GM18873 (cell line): Measurements from ENCODE around the gene KLRC1.
"Not testable (repeated sequence)": the region's sequence is repeated elsewhere in the genome, so short reads cannot be mapped to it uniquely, and the experiment has no call there.

Experiments used
- ATAC-seq: cut with Tn5 transposase; IDR thresholded peaks from one replicate; pipeline ENCODE4 v1.9.1; 2021; ENCODE audit warnings: mild to moderate bottlenecking, moderate library complexity, moderate number of reproducible peaks; ENCODE audit not compliant: unreplicated experiment, low FRiP score

The KLRC1 gene

DNA sequence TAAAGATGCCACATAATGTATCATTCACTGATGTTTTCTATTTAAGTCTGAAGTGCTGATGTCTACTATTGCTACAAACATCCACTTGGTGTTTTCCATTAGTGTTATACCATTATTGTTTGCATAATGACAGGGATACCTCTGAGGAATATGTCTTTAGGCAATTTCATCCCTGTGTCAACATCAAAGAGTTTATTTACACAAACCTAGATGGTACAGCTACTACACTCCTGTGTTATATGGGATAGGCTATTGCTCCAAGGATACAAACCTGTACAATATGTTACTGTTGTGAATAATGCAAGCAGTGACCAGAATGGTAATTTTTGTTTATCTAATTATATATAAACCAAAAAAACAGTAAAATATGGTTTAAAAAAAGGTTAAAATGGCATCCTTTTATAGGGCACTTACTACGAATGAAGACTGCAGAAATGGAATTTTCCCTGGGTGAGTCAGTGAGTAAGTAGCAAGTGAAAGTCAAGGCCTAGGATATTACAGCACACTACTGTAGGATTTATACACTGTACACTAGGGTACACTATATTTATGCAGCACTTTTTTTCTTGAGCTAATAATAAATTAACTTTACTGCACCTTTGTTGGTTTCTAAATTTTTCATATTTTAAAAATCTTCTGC is 28.8 kb downstream of the KLRC1 start:
- ATAC-seq = not testable (repeated sequence)

DNA sequence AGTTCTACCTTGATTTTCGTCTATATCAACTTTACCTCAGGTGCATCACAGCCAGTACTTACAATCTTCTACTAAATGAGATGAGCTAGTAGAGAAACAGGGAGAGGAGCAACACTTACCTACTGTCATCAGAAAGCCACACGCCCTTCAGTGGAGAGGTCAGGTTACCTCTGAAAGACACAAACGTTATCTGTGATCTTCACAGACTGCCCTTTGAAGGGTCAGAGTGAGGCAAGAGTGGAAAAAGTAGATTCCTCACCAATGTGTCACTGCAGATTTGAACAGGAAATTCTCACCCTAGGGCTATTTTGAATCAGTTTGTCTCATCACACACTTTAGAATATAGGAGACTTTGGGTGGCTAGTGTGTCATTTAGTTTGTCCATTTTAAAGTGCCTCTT is 31.0 kb downstream of the KLRC1 start:
- not testable (repeated sequence) for ATAC-seq

DNA sequence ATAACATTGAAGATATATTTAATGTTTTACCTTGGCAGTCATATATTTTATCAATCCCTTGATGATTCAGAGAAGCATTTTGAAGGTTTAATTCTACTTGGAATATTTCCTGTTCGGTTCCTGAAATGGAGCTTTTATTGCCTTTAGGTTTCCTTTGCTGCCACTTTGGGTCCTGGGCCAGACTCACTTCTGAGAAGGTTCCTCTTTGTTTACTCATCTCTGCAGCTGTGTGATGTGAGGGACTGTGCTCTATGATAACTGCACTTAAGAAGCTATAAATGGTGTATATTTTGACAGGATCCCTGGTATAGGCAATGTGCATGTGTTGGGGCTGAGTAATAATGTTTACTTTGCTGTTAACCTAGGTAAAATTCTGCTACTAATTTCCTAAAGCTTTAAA is 32.8 kb downstream of the KLRC1 start, which contains the start of gene KLRC3:
Gene KLRC3 (minus strand): TSS at position 262 of the 400 bp plus-strand sequence. CDS start 45 bp downstream, at position 217.
- ATAC-seq = not testable (repeated sequence)

DNA sequence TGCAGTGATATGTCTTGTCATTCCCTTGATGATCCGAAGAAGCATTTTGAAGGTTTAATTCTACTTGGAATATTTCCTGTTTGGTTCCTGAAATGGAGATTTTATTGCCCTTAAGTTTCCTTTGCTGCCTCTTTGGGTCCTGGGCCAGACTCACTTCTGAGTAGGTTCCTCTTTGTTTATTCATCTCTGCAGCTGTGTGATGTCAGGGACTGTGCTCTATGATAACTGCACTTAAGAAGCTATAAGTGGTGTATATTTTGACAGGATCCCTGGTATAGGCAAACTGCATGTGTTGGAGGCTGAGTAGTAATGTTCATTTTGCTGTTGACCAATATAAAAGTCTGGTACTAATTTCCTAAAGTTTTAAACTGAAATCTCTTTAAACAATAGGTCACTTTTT is 43.8 kb downstream of the KLRC1 start, which contains the start of gene KLRC4:
Gene KLRC4 (minus strand): TSS at position 366 of the 400 bp plus-strand sequence. CDS start 182 bp downstream, at position 184.
- ATAC-seq = no peak

DNA sequence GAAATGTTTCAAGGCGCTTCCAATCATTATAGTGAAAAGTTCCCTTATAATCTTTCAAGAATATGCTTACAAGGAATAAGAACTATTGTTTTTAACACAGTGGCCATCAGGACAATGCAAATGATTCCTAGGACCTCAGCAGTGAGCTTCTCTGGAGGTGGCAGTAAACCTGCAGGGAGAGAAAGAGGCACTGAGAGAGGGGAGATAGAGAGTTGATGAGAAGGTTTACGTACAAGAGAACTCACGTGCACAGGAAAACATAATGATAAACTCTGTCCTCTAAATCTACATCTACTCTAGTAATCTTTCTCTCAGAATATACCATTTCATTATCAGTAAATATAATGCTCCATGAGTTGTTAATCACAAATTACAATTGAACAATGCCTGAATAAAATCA is 44.3 kb downstream of the KLRC1 start:
- no peak for ATAC-seq

DNA sequence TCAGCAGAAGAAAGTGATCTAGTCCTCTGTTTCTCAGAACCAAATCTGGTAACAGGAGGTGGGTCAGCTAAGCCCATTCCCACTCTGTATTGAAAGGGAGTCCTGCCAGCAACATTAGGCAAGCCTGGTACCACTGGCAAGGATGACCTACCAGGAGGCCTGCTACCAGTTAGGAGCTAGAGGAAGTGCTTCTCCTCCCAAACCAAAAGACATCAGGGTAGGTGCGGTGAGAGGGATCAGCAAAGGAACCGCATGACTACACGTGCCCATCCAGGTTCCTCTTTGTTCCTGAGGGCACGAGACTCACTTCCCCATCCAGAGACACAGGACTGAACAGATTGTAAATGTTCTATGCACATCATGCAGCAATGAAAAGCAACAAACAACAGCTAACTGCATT is 46.5 kb downstream of the KLRC1 start:
- no peak for ATAC-seq

DNA sequence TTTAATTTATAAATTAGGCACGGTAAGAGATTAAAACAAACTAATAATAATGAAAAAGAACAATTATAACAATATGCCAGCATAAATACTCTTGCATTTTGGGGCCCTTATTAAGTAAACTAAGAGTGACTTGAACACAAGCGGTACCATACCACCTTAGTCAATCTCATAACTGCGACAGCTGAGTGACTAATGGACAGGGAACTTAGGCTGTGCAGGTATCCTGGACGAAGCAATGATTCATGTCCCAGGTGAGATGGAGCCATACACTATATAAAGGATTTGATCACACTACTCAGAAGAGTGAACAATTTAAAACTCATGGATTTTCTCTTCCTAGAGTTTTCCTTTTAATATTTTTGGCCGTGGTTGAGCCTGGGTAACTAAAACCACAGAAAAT is 47.9 kb downstream of the KLRC1 start:
- ATAC-seq = no peak

DNA sequence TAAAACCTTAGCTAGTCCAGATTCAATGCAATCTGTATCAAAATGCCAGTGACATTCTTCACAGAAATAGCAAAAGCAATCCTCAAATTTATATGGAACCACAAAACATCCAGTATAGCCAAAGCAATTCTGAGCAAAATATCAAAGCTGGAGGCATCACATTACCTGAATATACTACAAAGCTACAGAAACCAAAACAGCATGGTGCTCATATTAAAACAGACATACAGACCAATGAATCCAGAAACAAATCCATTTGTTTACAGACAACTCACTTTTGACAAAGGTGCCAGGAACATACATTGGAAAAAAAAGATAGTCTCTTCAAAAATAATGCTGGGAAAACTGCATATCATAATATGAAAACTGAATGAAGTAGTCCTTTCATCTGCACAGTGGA is 48.4 kb downstream of the KLRC1 start:
- no peak for ATAC-seq

DNA sequence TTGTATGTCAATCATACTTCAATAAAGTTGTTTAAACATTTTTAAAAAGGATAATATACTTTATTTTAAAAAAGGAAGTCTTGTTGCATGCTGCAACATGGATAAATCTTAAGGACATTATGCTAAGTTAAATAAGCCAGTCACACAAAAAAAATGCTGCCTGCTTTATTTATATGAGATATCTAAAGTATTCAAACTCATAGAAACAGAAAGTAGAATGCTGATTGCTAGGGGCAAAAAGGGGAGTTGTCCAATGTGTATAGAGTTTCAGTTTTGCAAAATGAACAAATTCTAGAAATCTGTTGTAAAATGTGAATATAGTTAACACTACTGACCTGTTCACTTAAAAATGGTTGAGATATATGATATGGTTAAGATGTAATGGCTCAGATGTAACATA is 52.3 kb downstream of the KLRC1 start:
- no peak for ATAC-seq

DNA sequence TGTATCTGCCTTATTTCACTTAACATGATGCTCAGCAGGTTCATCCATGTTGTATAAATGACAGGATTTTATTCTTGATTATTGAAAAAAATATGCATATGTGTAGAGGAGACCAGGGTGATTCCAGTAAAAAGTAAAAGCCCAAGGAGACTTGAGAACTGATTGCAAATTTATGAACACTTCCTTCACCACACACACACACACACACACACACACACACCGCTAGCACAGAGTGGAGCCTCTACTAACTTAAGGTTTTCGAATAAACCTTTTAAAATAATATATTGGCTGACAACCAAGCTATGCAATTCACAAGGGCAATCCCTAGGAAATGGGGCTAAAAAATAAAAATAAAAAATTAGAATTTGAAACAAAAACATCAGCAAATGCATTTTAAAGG is 55.0 kb downstream of the KLRC1 start:
- no peak for ATAC-seq

DNA sequence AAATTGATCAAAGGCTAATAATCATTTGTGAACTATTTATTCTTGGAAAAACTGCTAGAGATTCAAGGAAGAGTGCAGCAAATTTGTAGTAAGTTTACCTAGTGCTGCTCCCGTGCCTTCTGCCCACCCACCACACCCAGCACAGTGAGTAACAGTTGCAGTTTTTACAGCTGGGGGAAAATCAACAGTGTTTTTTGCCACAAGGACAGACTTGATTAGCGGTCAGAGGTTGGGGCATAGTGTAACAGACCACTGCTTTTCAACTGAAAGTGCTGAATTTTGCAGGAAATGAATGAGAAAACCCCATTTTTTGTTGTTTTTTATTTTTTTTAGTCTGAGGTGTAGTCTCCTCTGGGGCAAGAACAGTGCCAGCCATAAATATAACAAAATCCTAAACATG is 55.9 kb downstream of the KLRC1 start:
- ATAC-seq = no peak

DNA sequence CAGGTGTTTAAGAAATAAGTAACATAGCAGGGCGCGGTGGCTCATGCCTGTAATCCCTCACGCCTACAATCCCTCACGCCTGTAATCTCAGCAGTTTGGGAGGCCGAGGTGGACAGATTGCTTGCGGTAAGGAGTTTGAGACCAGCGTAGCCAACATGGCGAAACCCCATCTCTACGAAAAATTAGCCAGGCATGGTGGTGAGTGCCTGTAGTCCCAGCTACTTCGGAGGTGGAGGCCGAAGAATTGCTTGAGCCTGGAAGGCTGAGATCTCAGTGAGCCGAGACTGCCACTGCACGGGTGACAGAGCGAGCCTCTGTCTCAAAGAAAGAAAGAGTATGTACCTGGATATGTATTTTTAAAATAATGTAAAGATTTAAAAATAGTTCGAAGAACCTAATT is 57.0 kb downstream of the KLRC1 start:
- not testable (repeated sequence) for ATAC-seq
